Measurements from ENCODE around the gene DUS2.

DUS2 gene

DNA sequence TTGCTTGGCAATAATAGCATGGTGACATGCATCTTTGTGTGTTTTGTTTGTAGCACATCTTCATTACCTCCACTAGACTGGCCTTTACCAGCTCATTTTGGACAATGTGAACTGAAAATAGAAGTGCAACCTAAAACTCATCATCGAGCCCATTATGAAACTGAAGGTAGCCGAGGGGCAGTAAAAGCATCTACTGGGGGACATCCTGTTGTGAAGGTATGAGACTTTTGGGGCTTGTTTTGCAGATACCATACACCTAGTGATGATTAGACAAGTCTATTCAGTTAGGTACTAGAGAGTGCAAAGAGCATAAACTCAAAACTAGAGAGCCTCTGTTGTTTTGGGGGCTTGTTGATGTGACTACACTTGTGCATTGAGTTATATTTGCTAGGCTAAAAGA, 103.3 kb downstream of the DUS2 start:
- no peak for DNase-seq (ENCODE audit: low read depth in 2 of 2)

DNA sequence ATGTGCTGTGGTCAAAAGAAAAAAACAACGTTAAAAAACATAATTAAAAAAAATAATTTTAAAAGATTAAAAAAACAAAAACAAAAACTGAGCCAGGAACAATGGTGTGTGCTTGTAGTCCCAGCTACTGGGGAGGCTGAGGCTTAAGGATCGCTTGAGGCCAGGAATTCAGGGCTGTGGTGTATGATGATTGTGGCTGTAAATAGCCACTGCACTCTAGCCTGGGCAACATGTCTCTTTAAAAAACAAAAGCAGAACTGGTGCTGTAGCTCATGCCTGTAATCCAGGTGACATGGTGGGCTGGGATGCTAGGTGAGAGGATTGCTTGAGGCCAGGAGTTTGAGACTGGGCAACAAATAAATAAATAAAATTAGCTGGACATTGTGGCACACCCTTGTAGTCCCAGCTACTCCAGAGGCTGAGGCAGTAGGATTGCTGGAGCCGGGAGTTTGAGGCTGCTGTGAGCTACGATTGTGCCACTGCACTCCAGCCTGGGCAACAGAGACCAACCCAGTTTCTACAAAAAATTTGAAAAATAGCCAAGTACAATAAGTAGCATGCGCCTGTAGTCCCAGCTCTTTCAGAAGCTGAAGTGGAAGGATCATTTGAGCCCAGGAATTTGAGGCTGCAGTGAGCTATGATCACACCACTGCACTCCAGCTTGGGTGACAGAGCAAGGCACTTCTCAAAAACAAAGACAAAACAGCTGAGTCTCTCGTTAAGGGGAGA, 105.7 kb downstream of the DUS2 start:
- DNase-seq (ENCODE audit: low read depth in 2 of 2) = no peak

Data from stimulated activated CD8-positive, alpha-beta memory T cell treated with anti-CD3 and anti-CD28 coated beads, Interleukin-15, amount 100 ng/mL, for 48 hours (primary cell).